ENCODE results near the gene ECM2.
"Not testable (repeated sequence)": the region's sequence is repeated elsewhere in the genome, so short reads cannot be mapped to it uniquely, and the experiment has no call there.

DNA sequence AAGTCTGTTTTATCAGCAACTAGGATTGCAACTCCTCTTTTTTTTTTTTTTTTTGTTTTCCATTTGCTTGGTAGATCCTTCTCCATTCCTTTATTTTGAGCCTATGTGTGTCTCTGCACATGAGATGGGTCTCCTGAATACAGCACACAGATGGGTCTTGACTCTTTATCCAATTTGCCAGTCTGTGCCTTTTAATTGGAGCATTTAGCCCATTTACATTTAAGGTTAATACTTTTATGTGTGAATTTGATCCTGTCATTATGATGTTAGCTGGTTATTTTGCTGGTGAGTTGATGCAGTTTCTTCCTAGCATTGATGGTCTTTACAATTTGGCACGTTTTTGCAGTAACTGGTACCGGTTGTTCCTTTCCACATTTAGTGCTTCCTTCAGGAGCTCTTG, 36.1 kb upstream of the ECM2 start:
- TF ChIP-seq, protein P1, sequence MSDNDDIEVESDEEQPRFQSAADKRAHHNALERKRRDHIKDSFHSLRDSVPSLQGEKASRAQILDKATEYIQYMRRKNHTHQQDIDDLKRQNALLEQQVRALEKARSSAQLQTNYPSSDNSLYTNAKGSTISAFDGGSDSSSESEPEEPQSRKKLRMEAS (IDR thresholded peaks at IDR 0.05) = not testable (repeated sequence)
- not testable (repeated sequence) for TF ChIP-seq POLR2A (IDR thresholded peaks at IDR 0.05; ENCODE audit: borderline replicate concordance, extremely low read depth, insufficient read depth, insufficient read length); ZNF274 (IDR thresholded peaks at IDR 0.05; ENCODE audit: low read depth, low read length)
- TF ChIP-seq, protein P2, sequence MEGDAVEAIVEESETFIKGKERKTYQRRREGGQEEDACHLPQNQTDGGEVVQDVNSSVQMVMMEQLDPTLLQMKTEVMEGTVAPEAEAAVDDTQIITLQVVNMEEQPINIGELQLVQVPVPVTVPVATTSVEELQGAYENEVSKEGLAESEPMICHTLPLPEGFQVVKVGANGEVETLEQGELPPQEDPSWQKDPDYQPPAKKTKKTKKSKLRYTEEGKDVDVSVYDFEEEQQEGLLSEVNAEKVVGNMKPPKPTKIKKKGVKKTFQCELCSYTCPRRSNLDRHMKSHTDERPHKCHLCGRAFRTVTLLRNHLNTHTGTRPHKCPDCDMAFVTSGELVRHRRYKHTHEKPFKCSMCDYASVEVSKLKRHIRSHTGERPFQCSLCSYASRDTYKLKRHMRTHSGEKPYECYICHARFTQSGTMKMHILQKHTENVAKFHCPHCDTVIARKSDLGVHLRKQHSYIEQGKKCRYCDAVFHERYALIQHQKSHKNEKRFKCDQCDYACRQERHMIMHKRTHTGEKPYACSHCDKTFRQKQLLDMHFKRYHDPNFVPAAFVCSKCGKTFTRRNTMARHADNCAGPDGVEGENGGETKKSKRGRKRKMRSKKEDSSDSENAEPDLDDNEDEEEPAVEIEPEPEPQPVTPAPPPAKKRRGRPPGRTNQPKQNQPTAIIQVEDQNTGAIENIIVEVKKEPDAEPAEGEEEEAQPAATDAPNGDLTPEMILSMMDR (IDR thresholded peaks at IDR 0.05 in 2 of 3, conservative IDR thresholded peaks at IDR 0.05 in 1 of 3; ENCODE audit: borderline replicate concordance in 1 of 3, insufficient read depth in 1 of 3, low read depth in 2 of 3, low read length in 2 of 3) = not testable (repeated sequence)
- TF ChIP-seq, protein P3, sequence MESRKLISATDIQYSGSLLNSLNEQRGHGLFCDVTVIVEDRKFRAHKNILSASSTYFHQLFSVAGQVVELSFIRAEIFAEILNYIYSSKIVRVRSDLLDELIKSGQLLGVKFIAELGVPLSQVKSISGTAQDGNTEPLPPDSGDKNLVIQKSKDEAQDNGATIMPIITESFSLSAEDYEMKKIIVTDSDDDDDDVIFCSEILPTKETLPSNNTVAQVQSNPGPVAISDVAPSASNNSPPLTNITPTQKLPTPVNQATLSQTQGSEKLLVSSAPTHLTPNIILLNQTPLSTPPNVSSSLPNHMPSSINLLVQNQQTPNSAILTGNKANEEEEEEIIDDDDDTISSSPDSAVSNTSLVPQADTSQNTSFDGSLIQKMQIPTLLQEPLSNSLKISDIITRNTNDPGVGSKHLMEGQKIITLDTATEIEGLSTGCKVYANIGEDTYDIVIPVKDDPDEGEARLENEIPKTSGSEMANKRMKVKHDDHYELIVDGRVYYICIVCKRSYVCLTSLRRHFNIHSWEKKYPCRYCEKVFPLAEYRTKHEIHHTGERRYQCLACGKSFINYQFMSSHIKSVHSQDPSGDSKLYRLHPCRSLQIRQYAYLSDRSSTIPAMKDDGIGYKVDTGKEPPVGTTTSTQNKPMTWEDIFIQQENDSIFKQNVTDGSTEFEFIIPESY (IDR thresholded peaks at IDR 0.05; ENCODE audit: extremely low read depth, insufficient replicate concordance, low read length) = not testable (repeated sequence)

Data from HCT116 (cell line).